HCT116 (cell line): Measurements from ENCODE around the gene RABL6. TPM values are rescaled to one million over a fixed set of nuclear protein-coding genes. Genes with fewer than 3 reads are reported as not detected.
A peak's percentile ranks its signal among the peaks of the same experiment; 100 is the strongest.

Experiments used
- ATAC-seq: fragments of 200-7000 bp; cut with Tn5 transposase; 2 replicates; pipeline ENCODE4 v1.9.1; 2020; ENCODE audit warnings: mild to moderate bottlenecking, moderate library complexity
- BruUV-seq: library from RNA; stranded (reverse); fragments of 400-500 nt; replicated peaks from 2 replicates; lab custom pipeline; 2021; lab: Mats Ljungman, UMichigan
- CTCF ChIA-PET: fragments of 300-600 bp; sonication (Branson Sonifier 250); formaldehyde crosslinking; loops from one replicate; lab custom pipeline; 2021; ENCODE audit warnings: antibody characterized with exemption; lab: Charles Lee
- POLR2A ChIA-PET: fragments of 300-600, 350-600 bp; sonication (Branson Sonifier 250); formaldehyde crosslinking; loops from one replicate; lab custom pipeline; 2021; ENCODE audit warnings: antibody characterized with exemption; lab: Charles Lee
- RAD21 ChIA-PET, 2 experiments: fragments of 300-600 bp; sonication (Branson Sonifier 250); formaldehyde crosslinking; loops; one replicate each; lab custom pipeline; 2023; ENCODE audit warnings: low total read pairs in 2 of 2; ENCODE audit not compliant: uncharacterized antibody in 2 of 2, unreplicated experiment in 2 of 2, low non-redundant PET in 1 of 2; lab: Charles Lee
- DNase-seq: peaks from one replicate; pipeline ENCODE4 v3.0.0-alpha.2; 2010; ENCODE audit warnings: low read depth, low spot score
- H2AFZ ChIP-seq: fragments of 200-600 bp; shearing (Covaris generic), sonication (generic); 2 replicates; pipeline ENCODE4 v1.6.1; 2017; ENCODE audit warnings: low read depth, mixed run types, mixed read lengths, antibody characterized with exemption, low read length; ENCODE audit not compliant: poor library complexity, severe bottlenecking
- H3K27ac ChIP-seq: 2 replicates; pipeline ENCODE4 v1.5.1; 2012; ENCODE audit warnings: low read depth, low read length
- H3K27me3 ChIP-seq: fragments of 200-600 bp; sonication (generic); 2 replicates; pipeline ENCODE4 v1.6.1; 2016; ENCODE audit warnings: mixed run types, low read length, mixed read lengths; ENCODE audit not compliant: insufficient read depth
- H3K36me3 ChIP-seq, 2 experiments: fragments of 200-500 bp in 1 of 2; fragments of 200-600 bp in 1 of 2; sonication (Bioruptor generic) in 1 of 2; sonication (generic) in 1 of 2; 2 replicates each; pipeline versions ENCODE4 v1.5.1 to v1.6.1; 2014 to 2016; ENCODE audit warnings: low read length in 2 of 2, inconsistent platforms in 1 of 2, mixed read lengths in 1 of 2, mixed run types in 1 of 2; ENCODE audit not compliant: insufficient read depth in 2 of 2, control insufficient read depth in 1 of 2
- H3K4me1 ChIP-seq, 2 experiments: fragments of 200-600 bp in 1 of 2; sonication (generic) in 1 of 2; 2 replicates each; pipeline versions ENCODE4 v1.5.1 to v1.6.1; 2012 to 2017; ENCODE audit warnings: low read length in 2 of 2, inconsistent platforms in 1 of 2, mild to moderate bottlenecking in 1 of 2, mixed read lengths in 1 of 2, mixed run types in 1 of 2, moderate library complexity in 1 of 2; ENCODE audit not compliant: insufficient read depth in 2 of 2, control insufficient read depth in 1 of 2
- H3K4me2 ChIP-seq: fragments of 200-600 bp; sonication (generic); 2 replicates; pipeline ENCODE4 v1.6.1; 2017; ENCODE audit warnings: mixed run types, low read length, mixed read lengths
- H3K4me3 ChIP-seq, 2 experiments: fragments of 200-600 bp in 1 of 2; sonication (generic) in 1 of 2; replicated peaks in 1 of 2; 2 replicates each; pipeline ENCODE4 v1.5.1; 2011 to 2016; ENCODE audit warnings: low read length in 2 of 2, control low read depth in 1 of 2, low read depth in 1 of 2, mild to moderate bottlenecking in 1 of 2, mixed read lengths in 1 of 2, mixed run types in 1 of 2
- H3K79me2 ChIP-seq: fragments of 200-600 bp; sonication (generic); 2 replicates; pipeline ENCODE4 v1.6.1; 2017; ENCODE audit warnings: mild to moderate bottlenecking, mixed run types, low read length, moderate library complexity, mixed read lengths; ENCODE audit not compliant: insufficient read depth
- H3K9ac ChIP-seq: fragments of 200-600 bp; sonication (generic); 2 replicates; pipeline ENCODE4 v1.6.1; 2016; ENCODE audit warnings: low read length, mixed read lengths
- H3K9me2 ChIP-seq: fragments of 200-600 bp; sonication (generic), shearing (Covaris generic); 2 replicates; pipeline ENCODE4 v1.6.1; 2017; ENCODE audit warnings: mixed run types, mild to moderate bottlenecking, moderate library complexity; ENCODE audit not compliant: insufficient read depth
- H3K9me3 ChIP-seq, 2 experiments: fragments of 200-500 bp in 1 of 2; fragments of 200-600 bp in 1 of 2; sonication (Bioruptor generic) in 1 of 2; sonication (generic) in 1 of 2; 2 replicates each; pipeline ENCODE4 v1.6.1; 2014 to 2017; ENCODE audit warnings: low read length in 2 of 2, mixed read lengths in 2 of 2, inconsistent platforms in 1 of 2, low read depth in 1 of 2, mild to moderate bottlenecking in 1 of 2, mixed run types in 1 of 2, moderate library complexity in 1 of 2; ENCODE audit not compliant: control insufficient read depth in 1 of 2, insufficient read depth in 1 of 2
- H4K20me1 ChIP-seq: fragments of 200-600 bp; sonication (generic), shearing (Covaris generic); 2 replicates; pipeline ENCODE4 v1.6.1; 2017; ENCODE audit warnings: mixed run types, mild to moderate bottlenecking, moderate library complexity; ENCODE audit not compliant: insufficient read depth
- CBX3 ChIP-seq: IDR thresholded peaks from 2 replicates; pipeline ENCODE4 v1.6.1; 2012; ENCODE audit warnings: low read depth
- CTCF ChIP-seq, 3 experiments: fragments of 200-600 bp in 1 of 3; sonication (generic) in 1 of 3; IDR thresholded peaks in 2 of 3; conservative IDR thresholded peaks in 1 of 3; 2 replicates each; pipeline ENCODE4 v1.5.1; 2012 to 2017; ENCODE audit warnings: low read depth in 2 of 3, low read length in 2 of 3, antibody characterized with exemption in 1 of 3, borderline replicate concordance in 1 of 3, control low read depth in 1 of 3, mild to moderate bottlenecking in 1 of 3, mixed read lengths in 1 of 3, mixed run types in 1 of 3, moderate library complexity in 1 of 3; ENCODE audit not compliant: insufficient read depth in 1 of 3
- EGR1 ChIP-seq: IDR thresholded peaks from 2 replicates; pipeline ENCODE4 v1.6.1; 2012; ENCODE audit warnings: low read depth
- EZH2phosphoT487 ChIP-seq: fragments of 200-600 bp; IDR thresholded peaks from 2 replicates; pipeline ENCODE4 v1.6.1; 2018; ENCODE audit warnings: antibody characterized with exemption, borderline replicate concordance
- FOSL1 ChIP-seq: IDR thresholded peaks from 2 replicates; pipeline ENCODE4 v1.6.1; 2012; ENCODE audit warnings: low read depth
- JUND ChIP-seq: IDR thresholded peaks from 2 replicates; pipeline ENCODE4 v1.6.1; 2012
- MAX ChIP-seq: IDR thresholded peaks from 2 replicates; pipeline ENCODE4 v1.6.1; 2012
- POLR2AphosphoS5 ChIP-seq: IDR thresholded peaks from 2 replicates; pipeline ENCODE4 v1.6.1; 2011; ENCODE audit warnings: mild to moderate bottlenecking, low read depth, low read length, moderate library complexity
- RAD21 ChIP-seq: IDR thresholded peaks from 2 replicates; pipeline ENCODE4 v1.6.1; 2012; ENCODE audit warnings: low read depth, mild to moderate bottlenecking
- SIN3A ChIP-seq: IDR thresholded peaks from 2 replicates; pipeline ENCODE4 v1.6.1; 2012; ENCODE audit warnings: low read depth
- SP1 ChIP-seq: IDR thresholded peaks from 2 replicates; pipeline ENCODE4 v1.6.1; 2012; ENCODE audit warnings: low read depth
- SRF ChIP-seq: IDR thresholded peaks from 2 replicates; pipeline ENCODE4 v1.6.1; 2012; ENCODE audit warnings: low read depth
- YY1 ChIP-seq: IDR thresholded peaks from 2 replicates; pipeline ENCODE4 v1.6.1; 2011; ENCODE audit warnings: low read length, low read depth, moderate library complexity, mild to moderate bottlenecking; ENCODE audit not compliant: insufficient replicate concordance; ENCODE audit errors: extremely low read depth
- ZBTB33 ChIP-seq: IDR thresholded peaks from 2 replicates; pipeline ENCODE4 v1.6.1; 2011; ENCODE audit warnings: mild to moderate bottlenecking, low read length, moderate library complexity; ENCODE audit not compliant: insufficient replicate concordance; ENCODE audit errors: extremely low read depth
- ZNF274 ChIP-seq: fragments of 200-500 bp; sonication (Bioruptor generic); IDR thresholded peaks from 2 replicates; pipeline ENCODE4 v1.6.1; 2014; ENCODE audit warnings: mild to moderate bottlenecking, low read depth, low read length, inconsistent platforms
- intact Hi-C: fragments of 100-400 bp; cut with micrococcal nuclease; formaldehyde crosslinking; loops from 2 replicates; pipeline ENCODE4 v1.10.0; 2022
- total RNA-seq: library from RNA; stranded (reverse); gene quantifications from one replicate; pipeline ENCODE4 v1.2.1, GENCODE V29; 2021; ENCODE audit not compliant: unreplicated experiment

RABL6 gene
- total RNA-seq, 1 experiment from 2014 or later: 98.6 TPM

- BruUV-seq: no TSS peak
- no peaks in the 10 kb centered on the region for H4K20me1 ChIP-seq
- ATAC-seq (no peak), DNase-seq (no peak)
- H3K27ac ChIP-seq: peak overlapping the region; percentile 79
- peaks cover 14 to 37% of the 10 kb centered on the region in 2 experiments; a peak in 3 of 4 replicates for H3K4me1 ChIP-seq
- no peaks in the 10 kb centered on the region for H3K9me3 ChIP-seq
- TF ChIP-seq EZH2phosphoT487 (no peak), EGR1 (no peak), CTCF (IDR thresholded peaks at IDR 0.05 in 2 of 3, conservative IDR thresholded peaks at IDR 0.05 in 1 of 3; ENCODE audit: borderline replicate concordance in 1 of 3, insufficient read depth in 1 of 3, low read depth in 2 of 3, low read length in 2 of 3) (no peak), YY1 (no peak), JUND (no peak), CBX3 (no peak), SP1 (no peak), ZBTB33 (no peak), SRF (no peak), MAX (no peak), RAD21 (no peak), ZNF274 (no peak), FOSL1 (no peak), SIN3A (no peak), POLR2AphosphoS5 (no peak)
- intact Hi-C loops: no loop called here
- H3K79me2 ChIP-seq: peaks cover 12% of the 10 kb centered on the region; the same call in 1 of the 2 replicates
- H3K9ac ChIP-seq: peak overlapping the region; percentile 98
- ChIA-PET POLR2A (no interaction called here), CTCF (interaction anchor here (0.7 to 2.1 kb wide), 5 partner anchors 9 to 242 kb away, joined by 3 to 10 read pairs (median 5); no protein-coding TSS in a partner anchor), RAD21 (no interaction called here)
- peak overlapping the region; percentile 94 for H3K4me2 ChIP-seq
- H3K36me3 ChIP-seq: no peaks in the 10 kb centered on the region; a peak in 1 of 4 replicates
- peak overlapping the region; percentile 83 to 84 for H3K4me3 ChIP-seq
- no peaks in the 10 kb centered on the region for H3K27me3 ChIP-seq
- no peak overlapping the region for H2AFZ ChIP-seq
- H3K9me2 ChIP-seq: no peaks in the 10 kb centered on the region
Measured at GRCh38 chr9:136792321-136793085, 15.2 kb upstream of the RABL6 start.
